Activated CD4-positive, alpha-beta T cell treated with anti-CD3 and anti-CD28 coated beads, Interleukin-2, Interleukin-4, amounts not matched to agents 100 ng/mL and 50 ng/mL, durations not matched to agents 16 hours and 8 hours (primary cell): ENCODE data around the gene LUM.
"Not testable (repeated sequence)": the region's sequence is repeated elsewhere in the genome, so short reads cannot be mapped to it uniquely, and the experiment has no call there.

Source experiments
- DNase-seq: peaks from one replicate; pipeline ENCODE4 v3.0.0-alpha.2; 2020; ENCODE audit warnings: low spot score

Gene LUM

DNA sequence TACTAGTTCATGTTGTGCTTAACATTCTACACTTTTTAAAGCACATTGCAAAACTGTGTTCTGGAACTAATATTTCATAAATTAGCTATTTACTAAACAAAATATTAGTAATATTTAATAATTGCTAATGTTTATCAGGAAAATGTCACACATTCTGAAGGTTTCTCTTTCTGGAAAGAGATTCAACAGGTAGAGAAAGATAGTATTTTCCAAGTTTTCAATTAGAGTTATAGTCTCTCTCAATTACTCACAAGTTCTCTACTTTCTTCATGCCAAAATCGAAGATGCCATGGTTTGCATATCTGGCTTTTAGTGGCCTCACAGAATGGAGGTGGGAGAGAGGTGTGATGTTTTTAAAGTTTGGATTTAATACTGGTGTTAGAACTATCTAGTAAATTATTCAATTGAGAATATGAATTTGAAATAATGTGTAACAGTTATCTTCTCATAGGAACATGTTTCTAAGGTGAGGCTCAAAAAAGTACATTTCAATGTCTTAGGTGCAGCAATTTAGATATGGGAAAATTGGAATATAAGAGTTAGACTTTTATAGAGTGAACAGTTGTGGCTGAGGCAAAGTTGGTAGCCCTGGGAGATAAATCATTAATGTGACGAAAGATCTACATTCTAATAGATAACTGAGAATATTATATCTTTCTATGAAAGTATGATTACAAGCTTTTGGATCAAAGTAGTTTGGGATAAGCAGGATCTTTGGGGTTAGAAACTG, 1.5 kb downstream of the LUM start:
- DNase-seq: no peak

DNA sequence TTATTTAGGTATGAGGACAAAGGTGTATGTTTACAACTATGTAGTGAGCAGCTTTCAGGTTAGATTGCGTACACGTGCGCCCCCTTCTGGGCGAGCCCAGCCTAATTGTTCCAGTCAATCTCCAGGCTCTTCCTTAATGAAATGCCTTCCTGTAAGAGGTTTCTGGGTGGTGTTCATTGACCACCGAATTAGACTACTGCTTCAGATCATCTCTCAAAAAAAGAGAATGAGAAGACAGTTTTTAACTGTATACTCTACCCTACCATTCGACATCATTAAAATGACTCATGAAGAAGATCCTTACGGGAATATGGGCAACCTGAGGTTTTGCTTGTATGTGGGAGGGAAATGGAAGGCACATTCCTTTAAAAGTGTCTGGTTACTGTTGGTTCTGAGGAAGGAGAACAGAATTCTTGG, 2.1 kb downstream of the LUM start:
- peak; percentile 60 for DNase-seq

DNA sequence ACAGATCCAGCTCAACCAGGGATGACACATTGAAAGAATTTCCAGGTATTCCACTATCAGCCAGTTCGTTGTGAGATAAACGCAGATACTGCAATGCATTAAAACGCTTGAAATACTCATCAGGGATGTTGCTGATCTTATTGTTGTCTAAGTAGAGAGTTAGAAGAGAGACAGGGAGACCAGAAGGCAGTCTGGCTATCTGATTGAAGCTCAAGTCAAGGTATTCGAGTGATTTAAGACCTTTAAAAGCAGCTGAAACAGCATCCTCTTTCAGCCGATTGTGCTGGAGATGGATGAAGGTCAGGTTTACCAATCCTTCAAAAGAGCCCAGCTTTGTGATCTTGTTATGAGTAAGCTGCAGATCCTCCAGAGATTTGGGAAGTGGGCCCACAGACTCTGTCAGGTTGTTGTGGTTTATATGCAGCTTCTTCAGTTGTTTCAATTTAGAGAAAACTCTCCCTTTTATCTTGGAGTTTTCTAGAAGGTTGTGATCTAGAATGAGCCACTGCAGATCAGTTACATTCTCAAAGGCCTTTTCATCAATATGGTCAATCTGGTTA, 3.0 kb downstream of the LUM start:
- DNase-seq: no peak

DNA sequence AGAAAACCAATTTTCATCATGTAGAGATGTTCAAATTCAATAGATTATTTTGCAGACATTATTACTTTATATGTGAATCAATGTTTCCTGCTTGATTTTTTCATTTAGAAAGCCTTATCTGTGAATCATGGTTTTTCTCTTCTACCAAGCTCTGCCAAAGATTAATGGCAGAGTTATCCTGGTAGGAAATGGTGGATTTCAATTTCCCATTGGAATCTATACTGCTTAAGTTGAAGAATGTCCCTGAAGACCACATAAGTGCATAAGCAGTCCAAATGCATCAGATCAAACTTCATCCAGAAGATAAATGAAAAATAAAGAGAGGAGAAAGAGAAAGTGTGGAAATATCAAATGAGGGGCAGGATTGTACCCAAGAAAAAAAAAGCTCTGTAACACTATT, 5.0 kb downstream of the LUM start:
- no peak for DNase-seq

DNA sequence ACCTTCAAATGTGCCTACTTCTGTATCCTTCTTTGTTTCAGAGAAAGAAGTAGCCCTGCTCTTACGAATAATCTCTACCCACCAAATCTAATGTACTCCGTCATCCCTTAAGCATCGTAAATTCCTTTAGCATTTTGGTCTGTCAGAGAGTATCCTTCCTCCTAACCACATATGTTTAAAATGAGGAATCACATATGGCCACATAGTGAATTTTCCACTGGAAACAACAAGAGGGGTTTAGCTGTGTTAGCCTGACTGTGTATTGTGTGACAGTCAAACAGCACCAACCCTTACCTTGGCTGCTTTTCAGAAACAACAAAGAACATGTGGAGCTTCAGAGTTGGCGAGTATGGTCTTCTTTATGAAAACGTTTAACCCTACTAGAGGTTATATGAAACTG, 5.5 kb downstream of the LUM start:
- DNase-seq: no peak

DNA sequence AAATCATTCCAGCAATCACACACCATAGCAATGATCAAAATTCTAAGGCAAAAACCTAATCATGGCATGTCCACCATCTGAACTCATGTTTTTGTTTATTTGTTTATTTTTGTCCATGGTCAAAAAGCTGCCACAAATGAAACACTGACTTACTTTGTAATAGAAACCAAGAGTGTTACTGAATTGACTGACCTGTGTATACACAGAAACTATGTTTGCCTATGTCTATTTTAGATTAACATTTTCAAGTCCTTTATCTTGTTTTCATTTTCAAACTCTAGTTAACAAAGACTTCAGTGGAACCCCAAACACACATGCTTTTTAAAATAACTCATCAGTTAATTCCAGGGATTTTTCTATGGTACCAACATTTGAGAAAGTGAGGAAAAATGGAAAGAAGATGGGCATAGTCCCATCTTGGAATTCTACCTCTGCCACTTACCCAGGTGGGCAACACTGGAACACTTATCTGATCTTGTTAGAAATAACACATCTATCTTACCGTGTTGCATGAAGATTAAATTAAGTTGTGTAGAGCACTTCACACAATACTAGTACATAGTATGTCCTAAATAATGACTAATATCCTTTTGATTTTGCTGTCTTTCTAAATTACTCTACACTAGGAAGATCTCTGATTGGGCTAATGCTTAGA, 6.4 kb downstream of the LUM start:
- no peak for DNase-seq

DNA sequence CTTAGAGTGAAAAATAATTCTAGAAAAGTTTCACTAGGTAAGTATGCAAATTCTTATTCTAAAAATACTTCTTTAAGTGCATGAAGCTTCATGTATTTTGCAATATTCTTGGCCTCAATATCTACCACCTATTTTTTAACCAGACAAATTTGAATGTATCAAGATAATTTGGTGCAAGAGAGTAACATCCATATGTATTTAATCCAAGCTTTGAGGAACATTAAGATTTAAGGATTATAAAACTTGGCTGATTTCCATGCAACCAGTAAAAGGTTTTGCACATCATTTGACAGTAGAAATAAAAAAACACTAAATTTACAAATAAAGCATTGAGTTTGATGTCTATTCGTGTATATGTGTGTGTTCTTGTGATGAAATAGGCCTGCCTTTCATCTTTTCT, 7.7 kb downstream of the LUM start:
- no peak for DNase-seq

DNA sequence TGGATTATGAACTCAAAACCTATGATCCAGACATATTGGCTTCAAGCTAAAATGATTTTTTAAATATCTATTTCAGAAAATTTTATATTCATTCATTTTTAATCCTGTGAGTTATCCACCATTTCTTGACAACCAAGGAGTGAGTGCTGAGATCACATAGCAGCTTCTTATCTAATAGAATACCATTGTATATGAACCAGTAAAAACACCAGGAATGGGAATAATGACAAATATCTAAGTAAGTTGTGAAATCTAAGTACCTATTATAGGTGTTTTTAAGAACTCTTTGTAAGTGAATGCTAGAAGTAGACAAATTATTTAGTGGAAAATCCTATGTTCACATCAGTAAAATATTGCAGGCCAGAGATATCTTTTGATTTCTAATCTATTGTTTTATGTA, 8.2 kb downstream of the LUM start:
- DNase-seq: no peak

DNA sequence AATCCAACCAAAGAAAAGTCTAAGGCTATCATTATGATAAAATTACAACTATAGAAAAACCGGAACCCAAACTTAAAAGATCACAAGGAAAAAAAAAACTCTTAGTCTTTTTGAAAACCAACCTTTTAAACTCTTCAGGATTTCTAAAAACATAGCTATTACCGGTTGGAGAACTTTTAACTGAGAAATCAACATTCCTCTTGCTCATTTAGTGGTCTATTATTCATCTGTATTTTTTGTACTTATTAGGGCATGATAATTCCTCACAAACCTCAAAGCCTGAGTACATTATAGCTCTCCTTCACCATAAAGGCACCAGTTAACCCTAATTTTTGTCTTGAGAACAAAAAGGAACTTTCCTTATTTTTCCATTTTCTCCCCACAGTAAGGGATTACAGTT, 10.4 kb downstream of the LUM start:
- no peak for DNase-seq

DNA sequence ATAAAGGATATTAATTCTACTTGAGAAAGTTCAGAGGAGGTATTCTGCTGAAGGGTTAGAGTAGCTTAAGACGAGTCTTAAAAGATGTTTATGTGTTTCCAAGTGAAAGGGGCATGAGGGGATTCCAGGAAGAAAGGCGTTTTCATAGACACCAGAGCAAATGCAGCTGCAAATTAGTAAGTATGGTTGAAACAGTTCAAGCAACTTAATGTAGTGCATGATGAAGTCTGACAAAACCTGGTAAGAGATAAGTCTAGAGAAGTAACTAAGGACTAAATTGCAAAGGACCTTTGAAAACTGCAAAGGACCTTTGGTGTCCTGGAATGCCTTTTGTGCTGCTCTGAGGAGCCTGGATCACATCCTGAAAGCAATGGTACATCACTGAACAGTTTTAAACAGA, 11.5 kb downstream of the LUM start:
- DNase-seq: no peak

DNA sequence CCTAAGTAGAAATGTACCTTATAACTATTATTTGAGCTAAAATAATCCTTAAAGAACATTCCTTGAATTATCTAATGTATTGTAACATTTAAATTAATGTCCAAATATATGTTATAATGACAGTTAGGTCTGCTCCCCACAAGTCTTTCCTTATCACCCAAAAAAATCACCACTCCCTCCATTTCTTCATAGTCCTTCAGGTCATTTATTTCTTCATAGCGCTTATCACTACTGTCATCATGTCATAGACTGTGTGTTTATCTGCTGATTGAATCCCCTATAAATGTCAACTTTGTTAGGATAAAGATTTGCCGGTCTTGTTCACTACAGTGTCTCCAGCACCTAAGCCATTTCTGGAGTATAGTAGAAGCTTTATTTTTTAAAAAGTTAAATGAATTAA, 12.0 kb downstream of the LUM start:
- no peak for DNase-seq

DNA sequence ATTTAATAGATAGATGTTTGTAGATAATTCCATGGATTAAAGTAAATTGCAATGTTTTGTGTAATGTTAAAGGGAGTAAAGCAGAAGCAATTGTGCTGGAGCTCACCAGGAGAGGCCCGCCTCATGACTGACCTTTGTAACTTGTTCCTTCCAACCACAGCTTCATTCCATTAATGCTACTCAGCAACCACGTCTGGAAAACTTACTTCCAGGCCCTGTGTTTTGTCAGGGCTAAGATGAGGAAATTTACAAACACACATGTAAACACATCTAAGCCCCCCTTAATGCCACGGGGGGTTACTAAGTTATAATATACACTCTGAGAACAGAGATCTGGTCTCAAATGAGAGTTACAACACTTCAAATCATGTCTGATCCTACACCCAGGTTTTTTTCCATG, 12.4 kb downstream of the LUM start:
- DNase-seq: no peak

DNA sequence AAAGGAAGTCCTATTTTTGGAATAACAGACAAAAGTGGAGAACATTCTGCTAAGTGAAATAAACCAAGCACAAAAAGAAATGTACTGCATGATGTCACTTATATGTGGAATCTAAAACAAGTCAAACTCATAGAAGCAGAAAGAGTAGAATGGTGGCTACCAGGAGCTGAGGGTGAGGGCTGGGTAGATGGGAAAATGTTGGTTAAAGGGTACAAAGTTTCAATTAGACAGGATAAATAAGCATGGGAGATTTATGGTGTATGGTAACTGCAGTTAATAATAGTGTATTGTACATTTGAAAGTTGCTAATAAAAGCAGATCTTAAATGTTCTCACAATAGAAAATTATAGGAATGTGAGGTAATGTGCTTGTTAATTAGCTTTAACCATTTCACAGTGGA, 12.8 kb downstream of the LUM start:
- DNase-seq: no peak

DNA sequence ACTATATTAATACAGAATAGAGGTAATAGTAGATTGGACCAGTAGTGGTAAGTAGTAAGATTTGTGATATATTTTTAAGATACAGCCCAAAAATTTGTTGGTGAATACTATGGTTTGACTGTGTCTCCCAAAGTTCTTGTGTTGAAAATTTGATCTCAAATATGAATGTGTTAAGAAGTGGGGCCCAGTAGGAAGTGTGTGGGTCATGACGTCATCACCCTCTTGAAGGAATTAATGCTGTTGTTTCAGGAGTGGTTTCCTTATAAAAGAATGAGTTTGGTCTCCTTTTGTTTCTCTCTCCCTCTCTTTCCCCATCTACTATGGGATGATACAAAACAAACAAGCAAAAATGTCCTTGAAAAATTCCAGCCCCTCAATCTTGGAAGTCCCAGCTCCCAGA, 16.3 kb downstream of the LUM start:
- DNase-seq: no peak

DNA sequence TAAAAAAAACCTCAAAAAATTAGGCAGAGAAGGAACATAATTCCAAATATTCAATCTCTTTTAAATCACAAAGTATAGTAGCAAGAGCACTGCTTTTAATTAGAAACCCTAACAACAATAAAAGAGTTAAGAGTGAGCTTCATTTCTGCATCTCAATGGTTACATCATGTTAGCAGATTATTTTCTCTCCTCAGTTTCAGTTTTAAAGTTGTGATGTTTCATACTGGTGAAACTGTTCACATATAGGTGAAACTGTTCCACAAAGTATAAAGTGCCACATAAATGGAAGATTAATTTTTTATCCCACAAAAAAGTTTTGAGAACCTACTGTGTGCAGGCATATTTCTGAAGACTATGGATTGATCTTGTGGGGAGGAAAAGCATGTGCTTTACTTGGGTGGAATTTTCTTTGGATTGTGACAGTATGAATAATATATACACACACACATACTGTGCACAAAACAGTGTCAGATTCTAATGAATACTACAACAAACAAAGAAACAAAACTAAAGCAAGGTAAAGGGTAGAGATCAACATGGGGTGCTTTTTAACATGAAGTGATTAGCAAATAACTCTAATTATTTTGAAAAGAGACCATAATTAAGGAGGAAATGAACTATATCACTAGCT, 17.1 kb downstream of the LUM start:
- DNase-seq: no peak

DNA sequence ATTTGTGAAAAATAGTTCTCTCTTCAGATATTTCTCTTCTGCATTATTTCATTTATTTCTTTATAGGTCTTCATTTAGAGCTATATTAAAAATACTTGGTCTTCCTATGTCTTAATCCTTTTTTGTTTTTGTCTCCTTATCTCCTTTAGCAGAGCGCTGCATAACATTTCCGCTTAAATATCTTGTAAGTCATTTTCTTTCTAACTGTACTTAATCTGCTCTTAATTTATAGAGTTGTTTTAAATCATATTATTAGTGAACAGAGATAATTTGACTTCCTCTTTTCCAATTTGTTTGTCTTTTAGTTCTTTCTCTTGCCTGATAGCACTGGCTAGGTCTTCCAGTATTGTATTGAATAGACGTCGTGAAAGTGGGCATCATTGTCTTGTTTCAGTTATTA, 18.0 kb downstream of the LUM start:
- no peak for DNase-seq

DNA sequence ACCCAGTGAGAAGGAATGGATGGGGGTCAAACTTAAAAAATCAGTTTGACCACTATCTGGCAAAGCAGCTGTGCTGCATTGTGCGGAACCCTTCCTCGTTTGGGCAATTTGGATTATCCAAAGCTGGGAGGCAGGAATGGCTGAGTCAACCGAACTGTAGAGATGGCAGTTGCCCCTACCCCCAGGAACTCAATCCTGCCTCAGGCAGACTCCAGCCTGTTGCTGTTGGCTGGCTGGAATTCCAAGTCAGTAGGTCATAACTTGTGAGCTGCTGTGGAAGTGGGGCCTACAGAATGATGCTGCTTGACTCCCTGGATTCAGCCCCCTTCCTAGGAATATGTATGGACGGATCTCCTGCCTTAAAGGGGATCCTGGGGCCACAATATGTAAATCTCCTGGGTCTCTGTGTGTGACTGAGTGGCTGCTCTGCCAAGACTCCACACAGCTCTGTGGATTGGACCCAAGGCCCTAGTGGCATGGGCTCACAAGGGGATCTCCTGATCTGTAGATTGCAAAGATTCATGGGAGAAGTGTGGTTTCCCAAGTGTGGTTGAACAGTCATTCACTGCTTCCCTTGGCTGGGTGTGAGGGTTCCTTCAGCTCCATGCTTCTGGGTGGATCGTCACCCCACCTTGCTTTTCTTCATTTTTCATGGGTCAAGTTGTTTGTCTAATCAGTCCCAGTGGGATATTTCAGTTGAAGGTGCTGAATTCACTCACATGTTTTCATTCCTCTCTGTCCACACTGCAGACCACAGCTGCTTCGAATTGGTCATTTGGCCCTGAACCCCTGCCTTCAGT, 19.2 kb downstream of the LUM start:
- DNase-seq: peak; percentile 4

DNA sequence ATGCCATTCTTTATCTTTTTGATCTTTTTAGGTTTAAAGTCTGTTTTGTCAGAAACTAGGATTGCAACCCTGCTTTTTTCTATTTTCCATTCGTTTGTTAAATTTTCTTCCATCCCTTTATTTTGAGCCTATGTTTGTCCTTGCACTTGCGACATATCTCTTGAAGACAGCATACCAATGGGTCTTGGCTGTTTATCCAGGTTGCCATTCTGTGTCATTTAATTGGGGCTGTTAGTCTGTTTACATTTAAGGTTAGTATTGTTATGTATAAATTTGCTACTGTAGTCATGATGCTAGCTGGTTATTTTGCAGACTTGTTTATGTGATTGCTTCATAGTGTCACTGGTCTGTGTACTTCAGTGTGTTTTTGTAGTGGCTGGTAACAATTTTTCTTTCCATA, 21.3 kb downstream of the LUM start:
- DNase-seq: not testable (repeated sequence)

DNA sequence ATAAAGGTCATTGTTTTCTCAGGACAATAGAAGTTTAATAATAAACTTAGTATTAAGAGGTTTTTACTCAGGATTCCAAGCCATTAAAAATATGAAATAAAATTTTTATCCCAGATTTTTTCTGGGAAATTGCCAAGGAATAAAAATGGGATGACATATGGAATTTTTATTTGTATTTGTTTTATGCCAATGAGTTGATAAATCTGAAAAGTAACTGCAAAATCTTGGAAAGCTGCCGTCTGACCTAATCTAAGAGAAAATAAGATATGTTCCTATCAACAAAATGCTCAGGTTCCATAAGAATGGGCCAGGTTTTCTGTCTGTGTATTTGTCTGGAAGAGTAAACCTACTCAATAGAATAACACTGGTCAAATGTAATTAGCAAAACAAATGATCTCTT, 31.3 kb downstream of the LUM start:
- DNase-seq: no peak

DNA sequence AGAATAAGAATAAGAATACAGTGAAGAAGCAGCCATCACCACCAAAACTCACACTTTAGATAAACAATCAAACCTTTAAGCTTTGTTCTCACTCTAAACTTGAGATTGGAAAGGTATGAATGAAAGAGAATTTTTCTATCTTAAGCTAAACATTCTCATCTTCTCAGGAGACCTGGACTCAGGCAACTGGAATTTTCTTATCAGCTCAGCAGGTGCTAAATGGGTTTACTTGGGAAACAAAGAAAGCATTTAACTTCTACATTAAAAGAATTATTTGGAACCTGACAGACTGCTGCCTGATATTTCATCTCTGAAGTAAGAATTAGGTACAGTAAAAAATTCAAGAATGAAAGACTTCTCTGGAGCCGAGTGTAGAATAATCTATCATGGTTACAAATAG, 32.8 kb downstream of the LUM start:
- no peak for DNase-seq

DNA sequence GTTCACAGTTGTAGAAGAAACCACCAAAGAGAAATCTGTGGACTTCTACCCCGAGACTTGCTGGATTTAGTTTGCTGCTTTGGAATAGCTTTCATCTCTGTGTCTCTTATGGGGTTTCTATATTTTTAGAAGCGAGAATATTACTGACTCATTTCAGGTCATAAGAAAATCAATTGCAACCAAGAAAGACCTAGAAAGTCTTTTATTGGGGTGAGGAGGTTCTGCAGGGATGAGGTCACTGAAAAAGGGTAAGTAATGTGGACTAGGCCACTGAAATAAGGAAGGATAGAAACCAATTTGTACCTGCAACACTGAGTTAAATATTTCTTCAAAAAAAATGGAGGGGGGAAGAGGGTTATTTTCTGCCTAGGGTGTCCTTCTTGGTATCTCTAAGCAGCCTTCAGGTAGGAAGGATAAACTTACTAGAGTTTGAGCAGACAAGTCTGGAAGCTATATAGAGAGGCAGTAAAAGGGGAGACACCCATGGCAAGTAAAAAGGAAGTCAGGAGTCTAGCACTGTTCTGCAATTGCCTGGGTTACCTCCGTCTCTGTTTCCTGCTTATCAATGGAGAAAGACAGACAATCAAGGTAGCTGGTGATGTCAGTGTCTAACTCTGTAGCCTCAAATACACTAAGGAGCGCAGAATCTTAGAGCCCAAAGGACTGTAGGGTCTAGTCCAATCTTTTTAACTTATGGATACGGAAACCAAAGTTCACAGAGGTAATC, 33.9 kb downstream of the LUM start:
- no peak for DNase-seq

DNA sequence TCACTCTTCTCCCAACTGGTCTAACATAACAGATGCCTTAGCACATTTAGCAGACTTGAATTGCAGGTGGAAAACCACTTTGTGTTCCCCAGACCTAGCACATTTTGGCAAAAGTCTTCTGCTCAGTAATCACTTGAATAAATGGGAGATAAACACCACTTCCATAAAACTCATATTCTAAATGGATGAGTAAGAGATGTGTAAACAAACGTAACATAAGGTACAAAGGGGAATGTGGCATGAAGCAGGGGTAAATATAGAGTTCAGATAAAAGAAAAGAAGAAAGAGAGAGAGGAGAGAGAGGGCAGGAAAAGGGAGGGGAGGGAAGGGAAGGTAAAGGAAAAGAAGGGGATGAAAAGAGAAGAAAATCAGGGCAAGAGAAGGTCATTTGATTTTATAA, 36.4 kb downstream of the LUM start:
- DNase-seq: no peak
